HepG2 (cell line): ENCODE results near the gene SNX13. TPM values are rescaled to one million over a fixed set of nuclear protein-coding genes. Genes with fewer than 3 reads are reported as not detected.

Source experiments
- CREB1 ChIP-seq, 2 experiments: fragments of 450-650 bp in 1 of 2; IDR thresholded peaks; 2 replicates each; pipeline ENCODE4 v1.6.1; 2016 to 2017; ENCODE audit warnings: control low read depth in 1 of 2, mild to moderate bottlenecking in 1 of 2, missing compliant biosample characterization in 1 of 2, missing genetic modification characterization in 1 of 2
- FOXK1 ChIP-seq: sonication (generic); formaldehyde crosslinking; IDR thresholded peaks from 2 replicates; pipeline ENCODE4 v1.4.0; 2020; ENCODE audit warnings: low read depth, missing genetic modification reagents, borderline replicate concordance
- KLF9 ChIP-seq: IDR thresholded peaks from 2 replicates; pipeline ENCODE4 v1.6.1; 2016; ENCODE audit warnings: low read depth
- MAFF ChIP-seq: IDR thresholded peaks from 2 replicates; pipeline ENCODE4 v1.6.1; 2011; ENCODE audit warnings: low read depth, low read length, improper control_type of control experiment
- MIER2 ChIP-seq: IDR thresholded peaks from 2 replicates; pipeline ENCODE4 v1.6.1; 2016; ENCODE audit warnings: missing biosample characterization, missing genetic modification reagents
- MLX ChIP-seq: IDR thresholded peaks from 2 replicates; pipeline ENCODE4 v1.6.1; 2016
- PTBP1 ChIP-seq: fragments of 200-400 bp; formaldehyde crosslinking; IDR thresholded peaks from 2 replicates; pipeline ENCODE4 v1.6.1; 2018; ENCODE audit warnings: low read length, low read depth; ENCODE audit not compliant: poor library complexity, severe bottlenecking
- ZFP41 ChIP-seq: sonication (generic); formaldehyde crosslinking; IDR thresholded peaks from 2 replicates; pipeline ENCODE4 v1.4.0; 2020; ENCODE audit warnings: mild to moderate bottlenecking, missing genetic modification reagents, borderline replicate concordance
- ZGPAT ChIP-seq: IDR thresholded peaks from 2 replicates; pipeline ENCODE4 v1.6.1; 2016; ENCODE audit warnings: mild to moderate bottlenecking
- ZNF382 ChIP-seq: sonication (generic); formaldehyde crosslinking; IDR thresholded peaks from 2 replicates; pipeline ENCODE4 v1.5.0; 2020; ENCODE audit warnings: missing genetic modification reagents, mild to moderate bottlenecking, borderline replicate concordance
- ZNF484 ChIP-seq: sonication (generic); formaldehyde crosslinking; IDR thresholded peaks from 2 replicates; pipeline ENCODE4 v1.5.1; 2020; ENCODE audit warnings: mild to moderate bottlenecking, low read depth, missing genetic modification reagents, borderline replicate concordance
- ZNF720 ChIP-seq: sonication (generic); formaldehyde crosslinking; IDR thresholded peaks from 2 replicates; pipeline ENCODE4 v1.4.0; 2020; ENCODE audit warnings: missing genetic modification reagents
- ZNF766 ChIP-seq: sonication (generic); formaldehyde crosslinking; IDR thresholded peaks from 2 replicates; pipeline ENCODE4 v1.5.0; 2020; ENCODE audit warnings: missing genetic modification reagents, borderline replicate concordance
- ZSCAN31 ChIP-seq: sonication (generic); formaldehyde crosslinking; IDR thresholded peaks from 2 replicates; pipeline ENCODE4 v1.5.0; 2020; ENCODE audit warnings: low read depth, mild to moderate bottlenecking, missing genetic modification reagents
- polyA plus RNA-seq, 8 experiments: library from polyadenylated mRNA; depleted of rRNA in 3 of 8; stranded (reverse) in 7 of 8; unstranded in 1 of 8; fragments of >200 nt; fragmentation: Illumina TruSeq in 4 of 8; extraction: Trizol in 4 of 8; gene quantifications; 2 replicates each; pipeline versions ENCODE4 v1.2.1 to v1.2.3, GENCODE V29; 2011 to 2016; ENCODE audit warnings: low read depth in 4 of 8, missing spikeins in 1 of 8, mixed read lengths in 1 of 8; ENCODE audit not compliant: insufficient read depth in 1 of 8
- total RNA-seq, 5 experiments: library from RNA; depleted of rRNA; stranded (reverse); fragments of >200 nt; fragmentation: Illumina TruSeq; extraction: Trizol; gene quantifications; 2 replicates each; pipeline ENCODE4 v1.2.3, GENCODE V29; 2016; ENCODE audit warnings: low read depth in 1 of 5
- TF ChIP-seq, protein P1 (sequence below): IDR thresholded peaks from 2 replicates; pipeline ENCODE4 v1.6.1; 2016; ENCODE audit warnings: low read depth, missing genetic modification reagents, missing compliant biosample characterization
- TF ChIP-seq, protein P2 (sequence below): sonication (generic); formaldehyde crosslinking; IDR thresholded peaks from 2 replicates; pipeline ENCODE4 v1.4.0; 2020; ENCODE audit warnings: missing genetic modification reagents
- TF ChIP-seq, protein P3 (sequence below): sonication (generic); formaldehyde crosslinking; IDR thresholded peaks from 2 replicates; pipeline ENCODE4 v1.4.0; 2020; ENCODE audit warnings: missing genetic modification reagents
- TF ChIP-seq, protein P4 (sequence below): sonication (generic); formaldehyde crosslinking; IDR thresholded peaks from 2 replicates; pipeline ENCODE4 v1.5.0; 2020; ENCODE audit warnings: missing genetic modification reagents

SNX13 gene
- total and polyA plus RNA-seq, 2 of the 13 experiments (the other 11 are each of a cell fraction or from before 2014, with no cell fraction given) = 14.3 to 32.3 TPM

- peak; percentile 73 for TF ChIP-seq CREB1 (IDR thresholded peaks at IDR 0.05)
- peak; percentile 79 for TF ChIP-seq CREB1 (CRISPR knock-in tag; IDR thresholded peaks at IDR 0.05)
- TF ChIP-seq ZNF766 = no peak
- TF ChIP-seq, protein P1, sequence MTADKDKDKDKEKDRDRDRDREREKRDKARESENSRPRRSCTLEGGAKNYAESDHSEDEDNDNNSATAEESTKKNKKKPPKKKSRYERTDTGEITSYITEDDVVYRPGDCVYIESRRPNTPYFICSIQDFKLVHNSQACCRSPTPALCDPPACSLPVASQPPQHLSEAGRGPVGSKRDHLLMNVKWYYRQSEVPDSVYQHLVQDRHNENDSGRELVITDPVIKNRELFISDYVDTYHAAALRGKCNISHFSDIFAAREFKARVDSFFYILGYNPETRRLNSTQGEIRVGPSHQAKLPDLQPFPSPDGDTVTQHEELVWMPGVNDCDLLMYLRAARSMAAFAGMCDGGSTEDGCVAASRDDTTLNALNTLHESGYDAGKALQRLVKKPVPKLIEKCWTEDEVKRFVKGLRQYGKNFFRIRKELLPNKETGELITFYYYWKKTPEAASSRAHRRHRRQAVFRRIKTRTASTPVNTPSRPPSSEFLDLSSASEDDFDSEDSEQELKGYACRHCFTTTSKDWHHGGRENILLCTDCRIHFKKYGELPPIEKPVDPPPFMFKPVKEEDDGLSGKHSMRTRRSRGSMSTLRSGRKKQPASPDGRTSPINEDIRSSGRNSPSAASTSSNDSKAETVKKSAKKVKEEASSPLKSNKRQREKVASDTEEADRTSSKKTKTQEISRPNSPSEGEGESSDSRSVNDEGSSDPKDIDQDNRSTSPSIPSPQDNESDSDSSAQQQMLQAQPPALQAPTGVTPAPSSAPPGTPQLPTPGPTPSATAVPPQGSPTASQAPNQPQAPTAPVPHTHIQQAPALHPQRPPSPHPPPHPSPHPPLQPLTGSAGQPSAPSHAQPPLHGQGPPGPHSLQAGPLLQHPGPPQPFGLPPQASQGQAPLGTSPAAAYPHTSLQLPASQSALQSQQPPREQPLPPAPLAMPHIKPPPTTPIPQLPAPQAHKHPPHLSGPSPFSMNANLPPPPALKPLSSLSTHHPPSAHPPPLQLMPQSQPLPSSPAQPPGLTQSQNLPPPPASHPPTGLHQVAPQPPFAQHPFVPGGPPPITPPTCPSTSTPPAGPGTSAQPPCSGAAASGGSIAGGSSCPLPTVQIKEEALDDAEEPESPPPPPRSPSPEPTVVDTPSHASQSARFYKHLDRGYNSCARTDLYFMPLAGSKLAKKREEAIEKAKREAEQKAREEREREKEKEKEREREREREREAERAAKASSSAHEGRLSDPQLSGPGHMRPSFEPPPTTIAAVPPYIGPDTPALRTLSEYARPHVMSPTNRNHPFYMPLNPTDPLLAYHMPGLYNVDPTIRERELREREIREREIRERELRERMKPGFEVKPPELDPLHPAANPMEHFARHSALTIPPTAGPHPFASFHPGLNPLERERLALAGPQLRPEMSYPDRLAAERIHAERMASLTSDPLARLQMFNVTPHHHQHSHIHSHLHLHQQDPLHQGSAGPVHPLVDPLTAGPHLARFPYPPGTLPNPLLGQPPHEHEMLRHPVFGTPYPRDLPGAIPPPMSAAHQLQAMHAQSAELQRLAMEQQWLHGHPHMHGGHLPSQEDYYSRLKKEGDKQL = no peak; the same call in 1 of the 2 replicates
- TF ChIP-seq MIER2 (CRISPR knock-in tag) = 0 out of 2 replicates have a peak, but pooled peaks have one; percentile 38
- TF ChIP-seq, protein P2, sequence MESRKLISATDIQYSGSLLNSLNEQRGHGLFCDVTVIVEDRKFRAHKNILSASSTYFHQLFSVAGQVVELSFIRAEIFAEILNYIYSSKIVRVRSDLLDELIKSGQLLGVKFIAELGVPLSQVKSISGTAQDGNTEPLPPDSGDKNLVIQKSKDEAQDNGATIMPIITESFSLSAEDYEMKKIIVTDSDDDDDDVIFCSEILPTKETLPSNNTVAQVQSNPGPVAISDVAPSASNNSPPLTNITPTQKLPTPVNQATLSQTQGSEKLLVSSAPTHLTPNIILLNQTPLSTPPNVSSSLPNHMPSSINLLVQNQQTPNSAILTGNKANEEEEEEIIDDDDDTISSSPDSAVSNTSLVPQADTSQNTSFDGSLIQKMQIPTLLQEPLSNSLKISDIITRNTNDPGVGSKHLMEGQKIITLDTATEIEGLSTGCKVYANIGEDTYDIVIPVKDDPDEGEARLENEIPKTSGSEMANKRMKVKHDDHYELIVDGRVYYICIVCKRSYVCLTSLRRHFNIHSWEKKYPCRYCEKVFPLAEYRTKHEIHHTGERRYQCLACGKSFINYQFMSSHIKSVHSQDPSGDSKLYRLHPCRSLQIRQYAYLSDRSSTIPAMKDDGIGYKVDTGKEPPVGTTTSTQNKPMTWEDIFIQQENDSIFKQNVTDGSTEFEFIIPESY (CRISPR knock-in tag) = peak; percentile 15; the same call in 1 of the 2 replicates
- TF ChIP-seq ZNF484 (CRISPR knock-in tag) = no peak
- TF ChIP-seq MAFF = no peak
- TF ChIP-seq, protein P3, sequence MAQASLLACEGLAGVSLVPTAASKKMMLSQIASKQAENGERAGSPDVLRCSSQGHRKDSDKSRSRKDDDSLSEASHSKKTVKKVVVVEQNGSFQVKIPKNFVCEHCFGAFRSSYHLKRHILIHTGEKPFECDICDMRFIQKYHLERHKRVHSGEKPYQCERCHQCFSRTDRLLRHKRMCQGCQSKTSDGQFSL (CRISPR knock-in tag) = no peak
- no peak for TF ChIP-seq ZNF720 (CRISPR knock-in tag)
- TF ChIP-seq PTBP1 = no peak
- TF ChIP-seq ZNF382 (CRISPR knock-in tag) = no peak
- TF ChIP-seq ZGPAT (CRISPR knock-in tag) = peak; percentile 87; the same call in 1 of the 2 replicates
- peak; percentile 71 for TF ChIP-seq FOXK1 (CRISPR knock-in tag)
- TF ChIP-seq ZSCAN31 (CRISPR knock-in tag) = peak; percentile 57
- TF ChIP-seq MLX (CRISPR knock-in tag) = no peak
- TF ChIP-seq KLF9 (CRISPR knock-in tag) = peak; percentile 45; the same call in 1 of the 2 replicates
- TF ChIP-seq, protein P4, sequence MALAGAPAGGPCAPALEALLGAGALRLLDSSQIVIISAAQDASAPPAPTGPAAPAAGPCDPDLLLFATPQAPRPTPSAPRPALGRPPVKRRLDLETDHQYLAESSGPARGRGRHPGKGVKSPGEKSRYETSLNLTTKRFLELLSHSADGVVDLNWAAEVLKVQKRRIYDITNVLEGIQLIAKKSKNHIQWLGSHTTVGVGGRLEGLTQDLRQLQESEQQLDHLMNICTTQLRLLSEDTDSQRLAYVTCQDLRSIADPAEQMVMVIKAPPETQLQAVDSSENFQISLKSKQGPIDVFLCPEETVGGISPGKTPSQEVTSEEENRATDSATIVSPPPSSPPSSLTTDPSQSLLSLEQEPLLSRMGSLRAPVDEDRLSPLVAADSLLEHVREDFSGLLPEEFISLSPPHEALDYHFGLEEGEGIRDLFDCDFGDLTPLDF (CRISPR knock-in tag) = peak; percentile 67
- 0 out of 2 replicates have a peak, but pooled peaks have one; percentile 51 for TF ChIP-seq ZFP41
These were observed at the start of gene SNX13 (continued) for GRCh38 chr7:17940302-17940883.
